Thoracic aorta (tissue), 2 donors: ENCODE measurements around the gene EXT2. TPM values are rescaled to one million over a fixed set of nuclear protein-coding genes. Genes with fewer than 3 reads are reported as not detected.

Experiments used
- ATAC-seq: fragments of 150-250 bp; one replicate; pipeline ENCODE4 v1.8.0; 2017; ENCODE audit warnings: low read depth; ENCODE audit not compliant: insufficient number of reproducible peaks, low FRiP score
- DNase-seq: peaks from one replicate; pipeline ENCODE4 v3.0.0-alpha.2; 2020; ENCODE audit warnings: low spot score
- H3K27ac ChIP-seq, 2 donors: fragments of 200-600 bp; sonication (generic); 1 replicate in 1 of 2; 2 replicates in 1 of 2; pipeline ENCODE4 v1.5.1; 2016; ENCODE audit warnings: mild to moderate bottlenecking in 2 of 2, moderate library complexity in 2 of 2
- H3K27me3 ChIP-seq: fragments of 200-600 bp; sonication (generic); replicated peaks from 2 replicates; pipeline ENCODE4 v1.6.0; 2016; ENCODE audit warnings: mild to moderate bottlenecking; ENCODE audit not compliant: insufficient read depth
- H3K36me3 ChIP-seq: fragments of 200-600 bp; sonication (generic); one replicate; pipeline ENCODE4 v1.5.1; 2016
- H3K4me1 ChIP-seq, 2 donors: fragments of 200-600 bp; sonication (generic); 1 replicate in 1 of 2; 2 replicates in 1 of 2; pipeline versions ENCODE4 v1.5.1 to v1.6.0; 2016; ENCODE audit warnings: low read depth in 2 of 2, mild to moderate bottlenecking in 1 of 2; ENCODE audit not compliant: control insufficient read depth in 1 of 2
- H3K4me3 ChIP-seq: fragments of 200-600 bp; sonication (generic); 2 replicates; pipeline ENCODE4 v1.5.1; 2016; ENCODE audit warnings: mild to moderate bottlenecking
- H3K9me3 ChIP-seq: fragments of 200-600 bp; sonication (generic); 2 replicates; pipeline ENCODE4 v1.5.1; 2016
- CTCF ChIP-seq: fragments of 200-600 bp; sonication (generic); IDR thresholded peaks from one replicate; pipeline ENCODE4 v1.5.1; 2019; ENCODE audit warnings: antibody characterized with exemption
- total RNA-seq, 2 donors: library from RNA; depleted of rRNA; stranded (reverse); fragments of >200 nt; gene quantifications; one replicate each; pipeline versions ENCODE4 v1.1.0 to v1.2.3, GENCODE V29; 2016

The EXT2 gene
- total RNA-seq, 2 donors from 2014 or later, result 64.4 to 102 TPM

GRCh38 chr11:44116234-44116830 is 20.9 kb downstream of the EXT2 start:
- DNase-seq, result no peak
- H3K9me3 ChIP-seq, result no peaks in the 10 kb centered on the region
- no peak for ATAC-seq
- peaks cover 4 to 29% of the 10 kb centered on the region in 2 donors for H3K4me1 ChIP-seq
- no peak for TF ChIP-seq CTCF
- peaks cover 18% of the 10 kb centered on the region for H3K36me3 ChIP-seq
- H3K4me3 ChIP-seq, result no peak overlapping the region
- no peak overlapping the region for H3K27ac ChIP-seq
- no peaks in the 10 kb centered on the region for H3K27me3 ChIP-seq

- TF ChIP-seq CTCF, result peak; percentile 35
- ATAC-seq, result no peak
- Histone ChIP-seq H3K27me3 (no peaks in the 10 kb centered on the region), H3K36me3 (peaks cover 8% of the 10 kb centered on the region), H3K27ac (no peak overlapping the region), H3K9me3 (no peaks in the 10 kb centered on the region), H3K4me3 (no peak overlapping the region), H3K4me1 (peaks cover 8 to 28% of the 10 kb centered on the region in 2 donors)
- DNase-seq, result no peak
These were observed 24.7 kb downstream of the EXT2 start for GRCh38 chr11:44120169-44120568.

GRCh38 chr11:44125598-44125997 is 30.1 kb downstream of the EXT2 start:
- Histone ChIP-seq H3K36me3 (peaks cover 13% of the 10 kb centered on the region), H3K4me3 (no peak overlapping the region), H3K27ac (peak overlapping the region in 1 of 2 donors; percentile 43), H3K27me3 (no peaks in the 10 kb centered on the region), H3K4me1 (peaks cover 3 to 26% of the 10 kb centered on the region in 2 donors), H3K9me3 (no peaks in the 10 kb centered on the region)
- peak; percentile 79 for ATAC-seq
- DNase-seq, result no peak
- no peak for TF ChIP-seq CTCF

GRCh38 chr11:44126304-44126703 is 30.8 kb downstream of the EXT2 start:
- Histone ChIP-seq H3K4me1 (peaks cover 3 to 19% of the 10 kb centered on the region in 2 donors), H3K9me3 (no peaks in the 10 kb centered on the region), H3K4me3 (no peak overlapping the region), H3K27me3 (no peaks in the 10 kb centered on the region), H3K27ac (no peak overlapping the region), H3K36me3 (peaks cover 13% of the 10 kb centered on the region)
- no peak for DNase-seq
- no peak for TF ChIP-seq CTCF
- no peak for ATAC-seq

GRCh38 chr11:44127130-44127529 is 31.7 kb downstream of the EXT2 start:
- ATAC-seq, result no peak
- peaks cover 3 to 19% of the 10 kb centered on the region in 2 donors for H3K4me1 ChIP-seq

More at GRCh38 chr11:44127130-44127529, 31.7 kb downstream of the EXT2 start:
- Histone ChIP-seq H3K4me3 (no peak overlapping the region), H3K27me3 (no peaks in the 10 kb centered on the region), H3K27ac (no peak overlapping the region), H3K9me3 (no peaks in the 10 kb centered on the region), H3K36me3 (peaks cover 13% of the 10 kb centered on the region)
- no peak for TF ChIP-seq CTCF
- DNase-seq, result no peak
